Measurements from ENCODE around the gene UGT1A9. TPM values are rescaled to one million over a fixed set of nuclear protein-coding genes. Genes with fewer than 3 reads are reported as not detected.

The UGT1A9 gene
- total RNA-seq, 1 donor = not detected

GRCh38 chr2:233775414-233775813 is 103.7 kb downstream of the UGT1A9 start:
- H3K9me3 ChIP-seq (ENCODE audit: low read depth, low read length) = no peaks in the 10 kb centered on the region
- H3K4me3 ChIP-seq (ENCODE audit: low read length) = no peak overlapping the region
- no peaks in the 10 kb centered on the region for H3K27me3 ChIP-seq (ENCODE audit: insufficient read depth, low read length)
- no peaks in the 10 kb centered on the region for H3K4me1 ChIP-seq (ENCODE audit: insufficient read depth, low read length)

GRCh38 chr2:233778030-233778429 is 106.3 kb downstream of the UGT1A9 start, which contains the start of gene MROH2A:
TSS of gene MROH2A (plus strand) at chr2:233778330. CDS start at chr2:233779359, 1,029 bp downstream.
- Histone ChIP-seq H3K27me3 (ENCODE audit: insufficient read depth, low read length) (no peaks in the 10 kb centered on the region), H3K4me1 (ENCODE audit: insufficient read depth, low read length) (no peaks in the 10 kb centered on the region), H3K9me3 (ENCODE audit: low read depth, low read length) (no peaks in the 10 kb centered on the region), H3K4me3 (ENCODE audit: low read length) (no peak within 1 kb of the TSS)

- Histone ChIP-seq H3K27me3 (ENCODE audit: insufficient read depth, low read length) (no peaks in the 10 kb centered on the region), H3K9me3 (ENCODE audit: low read depth, low read length) (no peaks in the 10 kb centered on the region), H3K4me1 (ENCODE audit: insufficient read depth, low read length) (no peaks in the 10 kb centered on the region), H3K4me3 (ENCODE audit: low read length) (no peak overlapping the region)
These were observed 108.0 kb downstream of the UGT1A9 start for GRCh38 chr2:233779722-233780121.

GRCh38 chr2:233780771-233781170 is 109.1 kb downstream of the UGT1A9 start:
- Histone ChIP-seq H3K9me3 (ENCODE audit: low read depth, low read length) (no peaks in the 10 kb centered on the region), H3K4me3 (ENCODE audit: low read length) (no peak overlapping the region), H3K27me3 (ENCODE audit: insufficient read depth, low read length) (no peaks in the 10 kb centered on the region), H3K4me1 (ENCODE audit: insufficient read depth, low read length) (no peaks in the 10 kb centered on the region)

GRCh38 chr2:233789554-233789953 is 117.9 kb downstream of the UGT1A9 start:
- Histone ChIP-seq H3K9me3 (ENCODE audit: low read depth, low read length) (no peaks in the 10 kb centered on the region), H3K27me3 (ENCODE audit: insufficient read depth, low read length) (no peaks in the 10 kb centered on the region), H3K4me3 (ENCODE audit: low read length) (no peak overlapping the region), H3K4me1 (ENCODE audit: insufficient read depth, low read length) (no peaks in the 10 kb centered on the region)

GRCh38 chr2:233791151-233791882 is 119.6 kb downstream of the UGT1A9 start:
- no peaks in the 10 kb centered on the region for H3K9me3 ChIP-seq (ENCODE audit: low read depth, low read length)
- no peaks in the 10 kb centered on the region for H3K4me1 ChIP-seq (ENCODE audit: insufficient read depth, low read length)
- no peak overlapping the region for H3K4me3 ChIP-seq (ENCODE audit: low read length)
- H3K27me3 ChIP-seq (ENCODE audit: insufficient read depth, low read length) = no peaks in the 10 kb centered on the region

GRCh38 chr2:233791883-233792329 is 120.2 kb downstream of the UGT1A9 start:
- H3K27me3 ChIP-seq (ENCODE audit: insufficient read depth, low read length) = no peaks in the 10 kb centered on the region
- H3K4me1 ChIP-seq (ENCODE audit: insufficient read depth, low read length) = no peaks in the 10 kb centered on the region
- H3K4me3 ChIP-seq (ENCODE audit: low read length) = no peak overlapping the region
- no peaks in the 10 kb centered on the region for H3K9me3 ChIP-seq (ENCODE audit: low read depth, low read length)

GRCh38 chr2:233792720-233793119 is 121.0 kb downstream of the UGT1A9 start:
- Histone ChIP-seq H3K4me1 (ENCODE audit: insufficient read depth, low read length) (no peaks in the 10 kb centered on the region), H3K9me3 (ENCODE audit: low read depth, low read length) (no peaks in the 10 kb centered on the region), H3K27me3 (ENCODE audit: insufficient read depth, low read length) (no peaks in the 10 kb centered on the region), H3K4me3 (ENCODE audit: low read length) (no peak overlapping the region)

GRCh38 chr2:233793465-233794127 is 121.9 kb downstream of the UGT1A9 start:
- Histone ChIP-seq H3K9me3 (ENCODE audit: low read depth, low read length) (no peaks in the 10 kb centered on the region), H3K4me3 (ENCODE audit: low read length) (no peak overlapping the region), H3K4me1 (ENCODE audit: insufficient read depth, low read length) (no peaks in the 10 kb centered on the region), H3K27me3 (ENCODE audit: insufficient read depth, low read length) (no peaks in the 10 kb centered on the region)

- Histone ChIP-seq H3K4me1 (ENCODE audit: insufficient read depth, low read length) (no peaks in the 10 kb centered on the region), H3K27me3 (ENCODE audit: insufficient read depth, low read length) (no peaks in the 10 kb centered on the region), H3K4me3 (ENCODE audit: low read length) (no peak overlapping the region), H3K9me3 (ENCODE audit: low read depth, low read length) (no peaks in the 10 kb centered on the region)
These were observed 122.5 kb downstream of the UGT1A9 start for GRCh38 chr2:233794128-233794658.

GRCh38 chr2:233795735-233796171 is 124.1 kb downstream of the UGT1A9 start:
- Histone ChIP-seq H3K27me3 (ENCODE audit: insufficient read depth, low read length) (no peaks in the 10 kb centered on the region), H3K4me3 (ENCODE audit: low read length) (no peak overlapping the region), H3K4me1 (ENCODE audit: insufficient read depth, low read length) (no peaks in the 10 kb centered on the region), H3K9me3 (ENCODE audit: low read depth, low read length) (no peaks in the 10 kb centered on the region)

GRCh38 chr2:233796254-233796653 is 124.6 kb downstream of the UGT1A9 start:
- no peaks in the 10 kb centered on the region for H3K27me3 ChIP-seq (ENCODE audit: insufficient read depth, low read length)

GRCh38 chr2:233798335-233799086 is 126.8 kb downstream of the UGT1A9 start:
- no peaks in the 10 kb centered on the region for H3K4me1 ChIP-seq (ENCODE audit: insufficient read depth, low read length)
- H3K4me3 ChIP-seq (ENCODE audit: low read length) = no peak overlapping the region
- H3K27me3 ChIP-seq (ENCODE audit: insufficient read depth, low read length) = no peaks in the 10 kb centered on the region
- no peaks in the 10 kb centered on the region for H3K9me3 ChIP-seq (ENCODE audit: low read depth, low read length)

More at GRCh38 chr2:233796254-233796653, 124.6 kb downstream of the UGT1A9 start:
- H3K9me3 ChIP-seq (ENCODE audit: low read depth, low read length) = no peaks in the 10 kb centered on the region
- H3K4me1 ChIP-seq (ENCODE audit: insufficient read depth, low read length) = no peaks in the 10 kb centered on the region
- H3K4me3 ChIP-seq (ENCODE audit: low read length) = no peak overlapping the region

- no peak overlapping the region for H3K4me3 ChIP-seq (ENCODE audit: low read length)
- no peaks in the 10 kb centered on the region for H3K27me3 ChIP-seq (ENCODE audit: insufficient read depth, low read length)
- no peaks in the 10 kb centered on the region for H3K9me3 ChIP-seq (ENCODE audit: low read depth, low read length)
- H3K4me1 ChIP-seq (ENCODE audit: insufficient read depth, low read length) = no peaks in the 10 kb centered on the region
These were observed 127.5 kb downstream of the UGT1A9 start for GRCh38 chr2:233799087-233799665.

All from mononuclear cell (primary cell).